GM21526 (cell line): Measurements from ENCODE around the gene ZC3H7A.
"Not testable (repeated sequence)": the region's sequence is repeated elsewhere in the genome, so short reads cannot be mapped to it uniquely, and the experiment has no call there.

Experiments
- ATAC-seq: cut with Tn5 transposase; IDR thresholded peaks from one replicate; pipeline ENCODE4 v1.9.1; 2021; ENCODE audit warnings: moderate library complexity; ENCODE audit not compliant: unreplicated experiment, low FRiP score

ZC3H7A gene

GRCh38 chr16:11805556-11805955, 8.5 kb upstream of the ZC3H7A start:
- ATAC-seq = no peak

DNA sequence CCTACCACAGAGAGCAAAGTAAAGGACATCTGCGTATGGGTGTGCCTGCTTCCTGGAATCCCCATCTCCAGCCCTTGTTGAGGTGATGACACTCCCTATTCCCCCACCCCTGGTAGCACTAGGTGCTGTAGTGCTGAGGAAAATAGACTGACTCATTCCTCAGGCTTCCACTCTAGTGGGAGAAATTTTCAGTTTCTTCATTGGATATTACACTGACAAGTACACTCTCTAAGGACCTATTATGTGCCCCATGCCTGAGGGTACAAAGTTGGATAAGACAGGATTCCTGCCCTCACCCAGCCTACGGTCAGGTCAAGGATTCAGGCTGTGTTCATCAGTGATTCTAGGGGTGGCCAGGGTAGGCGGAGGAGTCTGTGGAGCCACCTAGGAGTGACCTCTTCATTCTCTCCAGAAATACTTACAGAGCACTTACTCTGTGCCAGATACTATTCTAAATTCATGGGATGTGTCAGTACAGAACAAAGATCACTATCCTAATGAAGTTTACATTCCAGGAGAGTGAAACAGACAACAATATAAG, 4.5 kb upstream of the ZC3H7A start:
- ATAC-seq = no peak

- no peak for ATAC-seq
These were observed 3.3 kb upstream of the ZC3H7A start for GRCh38 chr16:11800382-11800718.

GRCh38 chr16:11799509-11800381, 2.7 kb upstream of the ZC3H7A start:
- no peak for ATAC-seq

- no peak for ATAC-seq
These were observed 1.9 kb upstream of the ZC3H7A start for GRCh38 chr16:11799017-11799381.

DNA sequence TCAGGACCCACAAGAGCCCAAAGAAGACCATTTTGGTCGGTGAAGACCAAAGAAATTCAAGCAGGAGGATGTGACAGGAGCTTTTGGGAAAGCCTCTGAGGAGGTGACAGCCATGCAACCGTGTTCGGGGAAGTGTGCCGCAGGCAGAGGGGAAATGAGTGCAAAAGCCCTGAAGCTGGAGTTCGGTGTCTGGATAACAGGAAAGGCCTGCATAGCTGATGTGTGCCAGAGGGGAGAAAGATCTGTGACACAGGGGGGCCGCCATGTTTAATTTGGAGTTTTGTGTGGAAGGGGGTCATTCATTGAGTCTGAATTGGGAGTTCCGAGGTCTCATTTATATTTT, 870 bp upstream of the ZC3H7A start:
- ATAC-seq = no peak

GRCh38 chr16:11796227-11797165, 562 bp downstream of the ZC3H7A start:
- ATAC-seq = peak; percentile 9

DNA sequence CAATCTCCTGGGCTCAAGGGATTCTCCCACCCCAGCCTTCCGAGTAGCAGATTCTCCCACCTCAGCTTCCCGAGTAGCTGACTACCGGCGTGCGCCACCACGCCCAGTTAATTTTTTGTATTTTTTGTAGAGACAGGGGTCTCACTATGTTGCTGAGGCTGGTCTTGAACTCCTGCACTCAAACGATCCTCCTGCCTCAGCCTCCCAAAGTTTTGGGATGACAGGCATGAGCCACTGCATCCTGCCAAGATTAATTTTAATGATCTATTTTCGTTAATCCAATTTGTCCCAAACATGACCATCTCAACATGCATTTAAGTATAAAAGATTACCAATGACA, 1.2 kb downstream of the ZC3H7A start:
- ATAC-seq = no peak

GRCh38 chr16:11794996-11795886, 1.8 kb downstream of the ZC3H7A start:
- no peak for ATAC-seq

GRCh38 chr16:11794447-11794846, 2.6 kb downstream of the ZC3H7A start:
- no peak for ATAC-seq

- ATAC-seq = no peak
These were observed 3.2 kb downstream of the ZC3H7A start for GRCh38 chr16:11793840-11794239.

DNA sequence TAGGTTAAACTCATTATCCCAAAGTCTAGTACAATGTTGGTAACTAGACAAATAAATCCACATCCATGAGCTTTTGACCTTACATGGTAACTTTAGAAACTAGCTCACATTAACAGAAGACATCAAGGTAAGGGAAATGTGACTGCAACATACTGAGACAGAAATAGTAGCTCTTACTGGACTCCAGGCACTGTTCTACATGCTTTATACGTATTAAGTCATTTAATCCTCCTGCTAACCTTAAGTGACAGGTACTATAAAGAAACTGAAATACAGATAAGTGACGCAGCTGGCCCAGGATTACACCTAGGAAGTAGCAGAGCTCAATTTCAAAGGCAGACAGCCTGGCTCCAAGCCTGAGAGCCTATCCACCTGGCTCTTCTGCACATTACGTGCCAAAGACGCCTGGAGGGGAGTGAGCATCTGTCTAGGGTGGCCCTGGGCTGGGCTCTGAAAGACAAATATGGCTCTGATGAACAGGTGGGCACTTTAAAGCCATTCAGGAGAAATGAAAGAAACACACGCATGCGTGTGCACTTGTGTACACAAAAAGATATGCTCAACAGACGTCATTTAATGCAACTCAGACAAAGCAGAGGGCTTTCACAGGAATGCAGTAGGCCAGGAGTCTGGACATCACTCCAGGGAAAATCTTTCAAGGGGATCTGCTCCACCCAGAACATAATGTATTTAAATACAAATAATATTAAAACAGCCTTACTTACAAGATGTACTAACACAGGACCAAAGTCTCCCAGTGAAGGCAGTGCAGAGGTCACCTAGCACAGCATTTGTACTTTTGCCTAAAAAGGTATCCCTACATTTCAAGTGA, 4.4 kb downstream of the ZC3H7A start:
- no peak for ATAC-seq

GRCh38 chr16:11791144-11791828, 5.8 kb downstream of the ZC3H7A start:
- ATAC-seq = no peak

GRCh38 chr16:11788914-11789313, 8.1 kb downstream of the ZC3H7A start:
- ATAC-seq = no peak

DNA sequence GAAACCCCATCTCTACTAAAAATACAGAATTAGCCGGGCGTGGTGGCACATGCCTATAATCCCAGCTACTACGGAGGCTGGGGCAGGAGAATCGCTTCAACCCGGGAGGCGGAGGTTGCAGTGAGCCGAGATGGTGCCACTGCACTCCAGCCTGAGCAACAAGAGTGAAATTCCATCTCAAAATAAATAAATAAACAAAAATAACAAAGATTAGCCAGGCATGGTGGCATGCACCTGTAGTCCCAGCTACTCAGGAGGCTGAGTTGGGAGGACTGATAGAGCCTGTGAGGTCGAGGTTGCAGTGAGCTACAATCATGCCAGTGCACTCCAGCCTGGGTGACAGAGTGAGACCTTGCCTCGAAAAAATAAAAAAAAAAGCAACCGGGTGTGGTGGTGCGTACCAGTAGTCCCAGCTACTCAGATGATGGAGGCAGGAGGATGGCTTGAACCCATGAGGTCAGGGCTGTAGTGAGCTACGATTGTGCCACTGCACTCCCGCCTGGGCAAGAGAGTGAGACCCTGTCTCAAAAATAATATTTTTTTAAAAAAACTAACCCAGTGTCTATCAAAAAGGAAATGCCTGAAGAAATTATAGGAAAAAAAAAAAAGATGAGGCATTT, 12.0 kb downstream of the ZC3H7A start:
- not testable (repeated sequence) for ATAC-seq

GRCh38 chr16:11784381-11784780, 12.7 kb downstream of the ZC3H7A start:
- ATAC-seq = not testable (repeated sequence)

- no peak for ATAC-seq
These were observed 13.1 kb downstream of the ZC3H7A start for GRCh38 chr16:11784038-11784369.

DNA sequence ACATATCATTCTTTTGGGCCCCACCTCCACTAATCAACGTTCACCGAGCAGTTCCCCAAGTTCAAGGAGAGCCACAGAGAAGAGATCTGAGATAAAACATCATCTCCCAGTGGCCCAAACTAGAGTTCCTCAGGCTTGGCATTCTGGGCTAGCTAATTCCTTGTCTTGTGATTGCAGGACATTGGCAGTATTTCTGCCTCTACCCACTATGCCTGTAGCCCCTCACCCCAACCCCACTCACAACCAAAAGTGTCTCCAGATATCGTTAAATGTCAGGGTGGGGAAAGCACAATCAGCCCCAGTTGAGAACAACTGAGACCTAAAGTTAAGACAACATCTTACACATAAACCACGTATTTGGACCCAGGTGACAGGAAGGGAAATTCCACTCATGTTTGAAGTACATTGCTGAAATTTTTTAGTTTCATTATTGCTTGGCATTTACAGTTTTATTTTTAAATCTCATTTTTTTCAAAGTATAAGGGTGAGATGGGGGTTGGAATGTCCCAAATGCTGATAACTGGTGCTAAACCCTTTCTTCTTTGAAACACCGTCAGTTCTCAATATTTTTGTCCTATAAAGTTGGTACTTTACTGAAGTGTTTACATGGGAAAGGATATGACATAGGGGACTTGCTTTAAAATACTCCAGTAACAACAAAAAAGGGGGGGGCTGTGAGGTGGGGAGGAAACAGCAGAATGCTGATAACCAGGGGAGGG, 13.6 kb downstream of the ZC3H7A start:
- ATAC-seq = peak; percentile 53
